Glutamatergic neuron (in vitro differentiated cells): ENCODE measurements around the gene GPR139. TPM values are rescaled to one million over a fixed set of nuclear protein-coding genes. Genes with fewer than 3 reads are reported as not detected.
A peak's percentile ranks its signal among the peaks of the same experiment; 100 is the strongest.

Experiments used
- DNase-seq: peaks from one replicate; pipeline ENCODE4 v3.0.0; 2022
- H3K27ac Mint-ChIP-seq: one replicate; pipeline ENCODE4 v1.8.0; 2020; ENCODE audit warnings: mild to moderate bottlenecking, mixed read lengths, inconsistent platforms; ENCODE audit not compliant: unreplicated experiment
- H3K27me3 Mint-ChIP-seq: one replicate; pipeline ENCODE4 v1.8.0; 2020; ENCODE audit warnings: mild to moderate bottlenecking, moderate library complexity, mixed read lengths, inconsistent platforms; ENCODE audit not compliant: unreplicated experiment
- H3K36me3 Mint-ChIP-seq: one replicate; pipeline ENCODE4 v1.8.0; 2020; ENCODE audit warnings: mild to moderate bottlenecking, mixed read lengths, inconsistent platforms; ENCODE audit not compliant: unreplicated experiment
- H3K4me1 Mint-ChIP-seq: one replicate; pipeline ENCODE4 v1.8.0; 2020; ENCODE audit warnings: mild to moderate bottlenecking, low read depth, mixed read lengths, inconsistent platforms; ENCODE audit not compliant: unreplicated experiment
- H3K4me3 Mint-ChIP-seq: one replicate; pipeline ENCODE4 v1.8.0; 2020; ENCODE audit warnings: mild to moderate bottlenecking, mixed read lengths, inconsistent platforms; ENCODE audit not compliant: unreplicated experiment
- H3K9me3 Mint-ChIP-seq: one replicate; pipeline ENCODE4 v1.8.0; 2020; ENCODE audit warnings: mild to moderate bottlenecking, moderate library complexity, mixed read lengths, inconsistent platforms; ENCODE audit not compliant: unreplicated experiment
- CTCF ChIP-seq: fragments of 200-600 bp; sonication (generic); IDR thresholded peaks from one replicate; pipeline ENCODE4 v1.5.0; 2021; ENCODE audit not compliant: partially characterized antibody, unreplicated experiment
- long read RNA-seq: library from polyadenylated mRNA; unstranded; transcript quantifications from one replicate; pipeline ENCODE4 v2.0.0, GENCODE V29; 2020; ENCODE audit not compliant: unreplicated experiment
- total RNA-seq: library from RNA; stranded (reverse); fragmentation: NEBNext Ultra II Directional; extraction: Animal tissue kit (Norgen Biotek cat#: 25700); gene quantifications from one replicate; pipeline ENCODE4 v1.2.1, GENCODE V29; 2021; ENCODE audit not compliant: unreplicated experiment

GPR139 gene
- total RNA-seq: not detected
- long read RNA-seq: 0 reads

DNA sequence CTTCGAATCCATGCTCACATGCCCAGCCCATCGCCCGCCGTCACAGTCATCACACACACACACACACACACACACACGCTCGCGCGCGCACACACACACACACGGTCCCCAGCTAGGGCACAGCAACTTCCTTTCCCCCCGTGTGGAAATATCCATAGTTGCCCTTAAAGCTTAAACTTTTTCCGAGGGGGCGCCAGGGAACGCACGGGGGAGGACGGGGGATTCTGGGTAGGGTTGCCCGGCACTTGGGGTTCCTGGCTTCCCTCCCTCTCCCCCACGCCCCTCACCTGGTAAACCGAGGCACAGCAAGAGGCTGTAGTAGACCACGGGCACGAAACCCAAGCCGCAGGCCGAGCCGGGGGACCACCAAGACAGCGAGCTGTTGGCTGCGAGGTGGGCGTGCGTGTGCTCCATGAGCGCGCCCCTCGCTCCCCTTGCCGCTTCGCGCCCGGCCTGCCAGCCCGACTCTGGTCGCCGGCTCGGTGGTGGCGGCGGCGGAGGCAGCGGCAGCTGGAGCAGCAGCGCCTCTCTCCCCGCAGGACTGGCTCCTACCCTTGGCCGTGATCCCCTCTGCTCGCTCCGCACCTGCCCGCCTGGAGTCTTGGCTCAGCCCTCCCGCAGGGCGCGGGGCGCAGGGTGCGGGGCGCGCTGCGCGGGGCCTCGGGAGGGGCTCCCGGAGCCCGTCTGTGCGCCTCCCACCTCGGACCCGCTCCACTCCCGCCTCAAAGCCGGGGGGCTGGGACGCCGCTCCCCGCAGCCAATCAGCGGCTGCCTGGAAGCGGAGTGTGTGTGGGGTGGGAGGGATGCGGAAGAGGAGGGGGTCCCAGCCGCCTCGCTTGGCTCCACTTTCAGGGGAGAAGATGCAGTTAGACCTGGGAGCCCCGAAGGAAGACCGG lies at the start of gene GPR139:
TSS of gene GPR139 (minus strand) at position 688 of the 896 bp plus-strand sequence. CDS start at position 414, 274 bp downstream.
- no peak within 1 kb of the TSS for H3K27ac Mint-ChIP-seq
- peaks cover 3% of the 10 kb centered on the region for H3K4me1 Mint-ChIP-seq
- H3K9me3 Mint-ChIP-seq: peaks cover 1% of the 10 kb centered on the region
- peaks cover 2% of the 10 kb centered on the region for H3K36me3 Mint-ChIP-seq
- no peak for TF ChIP-seq CTCF
- peak within 1 kb of the TSS; percentile 85 for H3K4me3 Mint-ChIP-seq
- peaks cover 15% of the 10 kb centered on the region for H3K27me3 Mint-ChIP-seq
- DNase-seq: peak; percentile 65

DNA sequence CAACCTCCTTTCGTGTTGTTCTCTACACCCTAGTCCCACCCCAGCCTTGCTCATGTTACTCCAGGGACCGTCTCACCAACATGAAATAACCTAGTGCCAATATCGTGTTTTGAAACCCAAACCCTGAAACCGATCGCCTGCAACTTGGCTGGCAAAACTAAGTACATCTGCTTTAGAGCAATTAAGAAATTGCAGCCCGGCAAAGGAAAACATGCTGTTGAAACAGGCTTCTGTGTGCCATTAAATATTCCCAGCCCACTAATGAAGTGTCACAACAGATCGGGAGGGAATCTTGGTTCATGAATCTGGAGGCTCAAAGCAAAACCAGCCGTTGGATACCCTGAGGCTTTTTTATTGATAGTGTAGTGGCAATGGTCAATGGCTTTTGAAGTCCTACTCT lies 48.3 kb upstream of the GPR139 start:
- H3K36me3 Mint-ChIP-seq: peaks cover 17% of the 10 kb centered on the region
- H3K4me3 Mint-ChIP-seq: no peak overlapping the region
- TF ChIP-seq CTCF: no peak
- H3K27me3 Mint-ChIP-seq: peaks cover 3% of the 10 kb centered on the region
- no peak overlapping the region for H3K27ac Mint-ChIP-seq
- H3K4me1 Mint-ChIP-seq: no peaks in the 10 kb centered on the region
- DNase-seq: no peak
- peaks cover 4% of the 10 kb centered on the region for H3K9me3 Mint-ChIP-seq

GRCh38 chr16:20114356-20114755 lies 40.7 kb upstream of the GPR139 start:
- Mint-ChIP-seq H3K4me1 (no peaks in the 10 kb centered on the region), H3K4me3 (no peak overlapping the region), H3K27ac (no peak overlapping the region), H3K36me3 (no peaks in the 10 kb centered on the region), H3K27me3 (peaks cover 4% of the 10 kb centered on the region), H3K9me3 (no peaks in the 10 kb centered on the region)
- TF ChIP-seq CTCF: no peak
- DNase-seq: no peak

- no peak for TF ChIP-seq CTCF
- H3K4me3 Mint-ChIP-seq: no peak overlapping the region
- H3K36me3 Mint-ChIP-seq: no peaks in the 10 kb centered on the region
- H3K9me3 Mint-ChIP-seq: no peaks in the 10 kb centered on the region
- no peak overlapping the region for H3K27ac Mint-ChIP-seq
- no peak for DNase-seq
- no peaks in the 10 kb centered on the region for H3K4me1 Mint-ChIP-seq
- H3K27me3 Mint-ChIP-seq: peaks cover 2% of the 10 kb centered on the region
Observed at GRCh38 chr16:20111143-20111542, 37.5 kb upstream of the GPR139 start.

DNA sequence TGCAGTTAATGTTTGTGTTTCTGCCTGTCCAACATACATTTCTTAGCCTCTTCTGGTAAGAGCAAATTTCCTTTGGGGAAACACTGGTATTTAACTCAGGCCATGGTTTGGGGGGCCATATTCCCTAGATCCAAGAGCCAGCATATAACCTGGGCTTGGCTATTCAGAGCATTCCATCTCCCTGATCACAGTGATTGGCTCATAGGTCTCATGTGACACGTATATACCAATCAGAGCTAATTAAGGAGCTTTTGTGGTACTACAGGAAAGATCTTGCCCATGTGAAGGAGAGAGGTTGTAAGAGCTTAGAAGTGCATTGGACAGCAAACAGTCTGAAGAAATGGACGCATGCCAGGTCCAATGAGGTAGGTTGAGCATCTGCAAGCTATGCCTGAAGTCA lies 33.4 kb upstream of the GPR139 start:
- Mint-ChIP-seq H3K4me1 (no peaks in the 10 kb centered on the region), H3K36me3 (no peaks in the 10 kb centered on the region), H3K27ac (no peak overlapping the region), H3K4me3 (no peak overlapping the region), H3K9me3 (no peaks in the 10 kb centered on the region), H3K27me3 (peaks cover 2% of the 10 kb centered on the region)
- no peak for TF ChIP-seq CTCF
- no peak for DNase-seq
